GM18873 (cell line): ENCODE data around the gene HDAC9.

ENCODE experiments used
- ATAC-seq: cut with Tn5 transposase; IDR thresholded peaks from one replicate; pipeline ENCODE4 v1.9.1; 2021; ENCODE audit warnings: mild to moderate bottlenecking, moderate library complexity, moderate number of reproducible peaks; ENCODE audit not compliant: unreplicated experiment, low FRiP score

Gene HDAC9

DNA sequence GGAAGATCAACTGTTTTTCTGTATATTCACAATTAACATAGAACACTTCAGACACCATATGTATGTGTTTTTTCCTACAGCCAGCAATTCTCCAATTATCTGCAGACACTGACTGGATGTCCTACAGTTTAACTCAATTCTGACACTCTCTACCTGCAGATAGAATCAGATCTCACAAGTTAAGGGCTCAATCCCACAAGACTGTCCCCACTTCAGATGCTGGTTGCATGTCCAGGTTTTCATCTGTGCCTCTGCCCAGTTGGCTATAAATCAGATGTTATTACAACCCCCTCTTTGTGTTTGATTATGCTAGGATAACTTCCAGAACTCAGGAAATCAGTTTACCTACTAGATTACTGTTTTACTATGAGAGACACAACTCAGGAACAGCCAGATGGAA is 326.0 kb downstream of the HDAC9 start:
- ATAC-seq: no peak

DNA sequence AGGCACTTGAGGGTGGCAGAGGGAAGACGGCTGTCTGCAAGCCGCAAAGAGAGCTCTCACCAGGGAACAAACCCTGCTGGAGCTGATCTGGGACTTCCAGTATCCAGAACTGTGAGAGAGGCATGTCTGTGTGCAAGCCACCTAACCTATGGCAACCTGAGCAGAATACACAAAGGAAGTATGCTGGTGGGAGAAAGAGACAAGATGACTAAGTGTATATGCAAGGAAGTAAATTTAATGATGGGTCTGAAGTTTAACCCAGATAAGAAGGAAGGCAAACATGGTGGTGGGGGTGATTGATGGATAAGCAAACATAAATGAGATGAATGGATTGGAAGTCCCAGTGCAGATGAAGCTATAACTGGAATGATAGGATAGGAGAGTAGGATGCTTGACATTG is 328.6 kb downstream of the HDAC9 start:
- no peak for ATAC-seq

DNA sequence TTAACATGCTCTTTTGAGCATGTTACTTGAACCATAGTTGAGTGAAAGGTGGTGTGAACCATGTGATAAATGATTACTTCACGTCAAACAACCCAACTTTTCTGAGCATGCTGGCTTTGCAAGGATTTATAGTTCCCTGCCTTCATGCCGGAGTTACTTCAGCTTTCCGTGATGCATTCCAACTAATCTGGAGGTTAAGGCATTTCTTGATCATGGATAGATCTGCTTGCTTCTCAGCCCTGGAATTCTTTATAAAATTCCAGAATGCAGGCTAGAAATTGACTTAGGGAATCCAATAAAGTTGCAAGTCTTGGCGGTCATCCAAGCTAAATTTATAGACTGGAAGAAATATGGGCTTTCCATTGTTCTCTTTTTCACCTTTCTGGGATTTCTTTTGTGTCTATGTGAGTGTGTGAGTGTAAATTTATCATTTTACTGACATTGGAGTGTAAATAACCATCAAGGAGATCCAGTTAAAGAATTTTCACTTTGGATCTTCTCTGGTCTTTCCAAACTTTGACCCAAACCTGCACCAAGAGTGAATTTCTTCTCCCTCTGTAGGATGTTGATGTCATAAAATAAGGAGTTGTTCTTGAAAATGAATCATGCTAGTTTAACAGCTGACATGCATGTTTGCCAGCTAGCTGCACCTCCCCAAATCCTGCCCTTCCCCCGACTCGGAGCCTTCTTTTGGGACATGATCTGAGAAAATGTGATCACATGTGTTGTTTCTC is 332.9 kb downstream of the HDAC9 start:
- ATAC-seq: no peak

DNA sequence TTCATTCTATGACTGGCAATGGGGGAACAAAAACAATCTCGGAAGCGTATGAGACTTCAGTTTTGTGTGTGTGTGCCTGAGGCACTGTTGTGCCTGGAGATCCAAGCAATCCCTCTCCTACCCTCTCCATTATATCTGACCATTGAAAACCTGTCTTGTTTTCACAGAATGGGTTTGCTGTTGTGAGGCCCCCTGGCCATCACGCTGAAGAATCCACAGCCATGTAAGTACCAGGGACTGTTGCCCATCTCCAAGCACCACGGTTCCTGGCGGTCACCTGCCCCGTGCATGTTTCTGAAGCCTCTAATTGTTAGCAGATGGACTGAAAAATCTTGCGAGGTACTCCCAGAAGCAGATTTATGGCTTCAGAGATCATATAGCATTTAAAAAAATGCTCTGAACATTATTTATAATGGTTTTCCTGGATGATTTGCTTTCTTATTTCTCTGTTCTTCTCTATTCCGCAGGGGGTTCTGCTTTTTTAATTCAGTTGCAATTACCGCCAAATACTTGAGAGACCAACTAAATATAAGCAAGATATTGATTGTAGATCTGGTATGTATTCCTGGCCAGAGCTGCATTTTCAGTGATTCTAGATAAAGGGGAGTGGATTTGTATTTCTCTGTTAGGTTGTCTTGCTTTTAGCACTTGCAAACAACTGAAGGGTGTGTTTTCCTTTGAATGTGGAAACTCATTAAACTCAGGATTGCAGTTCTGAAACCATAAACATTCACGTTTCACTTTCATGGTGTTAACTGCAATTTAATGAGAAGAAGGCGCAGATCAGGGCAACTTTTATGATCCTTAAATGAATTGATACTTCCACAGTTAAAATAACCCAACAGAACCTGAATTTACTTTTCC is 333.7 kb downstream of the HDAC9 start:
- ATAC-seq: no peak

DNA sequence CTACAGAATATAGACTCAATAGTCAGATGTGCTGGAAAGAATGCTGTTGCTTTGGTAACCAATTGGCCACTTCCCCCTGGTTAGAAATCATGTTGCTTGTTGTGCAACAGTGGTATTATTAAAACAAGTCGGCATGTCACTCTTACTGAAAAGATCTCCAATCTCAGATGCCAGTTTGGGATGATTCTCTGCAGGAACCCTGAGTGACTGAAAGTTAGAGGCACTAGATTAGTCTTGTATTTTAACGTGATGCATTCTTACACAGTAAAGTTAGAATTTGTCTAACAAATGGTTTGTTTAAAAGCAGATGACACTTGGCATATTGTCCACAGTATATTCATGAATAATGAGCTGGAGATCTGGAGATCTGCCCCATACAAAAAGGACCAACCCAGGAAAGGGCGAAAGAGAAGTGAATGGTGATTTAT is 334.3 kb downstream of the HDAC9 start:
- ATAC-seq: no peak

- ATAC-seq: no peak
Observed at GRCh38 chr7:18831419-18831818, 335.9 kb downstream of the HDAC9 start.

GRCh38 chr7:18831943-18832342 is 336.4 kb downstream of the HDAC9 start:
- no peak for ATAC-seq

DNA sequence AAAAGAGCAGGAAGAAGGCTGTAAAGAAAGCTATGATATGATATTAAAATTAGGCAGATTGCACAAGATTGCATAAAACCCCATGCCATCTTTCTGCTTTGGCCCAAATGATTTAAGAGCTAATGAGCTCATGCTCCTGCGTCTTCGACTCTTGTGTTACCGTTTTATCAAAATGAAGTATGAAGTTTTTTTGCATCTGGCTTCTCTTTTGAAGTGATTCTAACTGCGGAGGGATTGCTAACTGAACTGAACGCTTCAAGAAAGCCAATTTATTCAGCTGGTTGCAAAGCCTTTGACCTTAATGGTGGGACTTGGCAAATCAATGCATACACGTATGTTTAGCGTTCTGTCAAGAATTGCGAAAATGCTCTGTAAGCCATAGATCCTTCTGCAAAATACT is 339.0 kb downstream of the HDAC9 start:
- no peak for ATAC-seq

- ATAC-seq: no peak
Observed at GRCh38 chr7:18835001-18835690, 339.6 kb downstream of the HDAC9 start.

- no peak for ATAC-seq
Observed at GRCh38 chr7:18843979-18844378, 348.4 kb downstream of the HDAC9 start.

- no peak for ATAC-seq
Observed at GRCh38 chr7:18844735-18845134, 349.2 kb downstream of the HDAC9 start.

DNA sequence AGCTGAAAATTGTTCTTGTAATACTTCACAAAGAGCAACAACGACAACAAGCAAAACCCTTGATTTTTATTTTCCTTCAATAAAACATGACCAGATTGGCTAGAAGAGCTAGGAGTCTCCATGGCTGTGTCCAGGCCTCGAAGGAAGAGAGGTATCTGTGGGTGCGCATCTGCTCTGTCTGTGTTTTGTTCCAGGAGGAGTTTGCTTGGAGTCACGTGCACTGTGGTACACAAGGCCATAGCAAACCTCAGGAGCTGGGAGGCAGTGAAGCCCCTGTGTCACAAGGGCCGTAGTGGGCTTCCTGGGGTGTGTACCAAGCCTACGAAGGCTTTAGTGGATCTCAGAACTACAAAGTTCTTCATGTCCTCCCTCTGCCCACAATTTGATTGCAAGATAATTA is 350.2 kb downstream of the HDAC9 start:
- ATAC-seq: no peak

GRCh38 chr7:18846765-18847215 is 351.2 kb downstream of the HDAC9 start:
- ATAC-seq: no peak

DNA sequence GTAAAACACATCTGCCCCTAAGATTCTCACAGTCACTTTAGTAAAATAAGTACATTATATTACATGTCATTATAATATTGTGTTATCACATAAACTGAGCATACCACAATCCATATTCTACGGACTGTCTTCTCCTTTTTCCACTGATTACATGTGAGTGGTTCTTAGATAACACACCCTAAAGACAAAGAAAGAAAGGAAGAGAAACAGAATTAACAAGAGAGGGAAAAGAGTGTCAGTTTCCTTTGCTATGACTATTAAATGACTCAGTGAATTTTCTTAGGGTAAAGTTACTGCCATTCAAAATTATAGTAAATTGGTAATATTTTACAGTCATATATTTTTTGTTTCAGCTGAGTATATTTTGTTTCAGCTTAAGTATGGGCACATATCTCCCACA is 353.6 kb downstream of the HDAC9 start:
- no peak for ATAC-seq

DNA sequence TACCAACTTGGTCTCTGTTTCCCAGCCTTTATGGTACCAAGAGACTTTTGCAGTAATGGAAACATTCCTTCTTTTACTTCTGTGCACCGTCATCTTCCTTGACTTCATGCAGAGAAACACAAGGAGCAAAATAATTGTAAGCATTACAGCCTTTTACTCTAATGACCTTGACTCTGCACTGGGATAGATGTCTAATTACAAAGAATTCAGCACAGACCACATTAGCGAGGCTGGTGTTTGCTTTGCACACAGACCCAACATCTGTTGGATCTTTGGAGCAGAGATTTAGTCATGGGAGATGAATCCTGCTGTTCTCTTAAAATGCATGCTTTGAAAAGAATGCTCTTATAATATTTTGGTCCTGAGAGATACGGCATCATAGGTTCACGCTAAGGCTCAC is 360.2 kb downstream of the HDAC9 start:
- no peak for ATAC-seq

DNA sequence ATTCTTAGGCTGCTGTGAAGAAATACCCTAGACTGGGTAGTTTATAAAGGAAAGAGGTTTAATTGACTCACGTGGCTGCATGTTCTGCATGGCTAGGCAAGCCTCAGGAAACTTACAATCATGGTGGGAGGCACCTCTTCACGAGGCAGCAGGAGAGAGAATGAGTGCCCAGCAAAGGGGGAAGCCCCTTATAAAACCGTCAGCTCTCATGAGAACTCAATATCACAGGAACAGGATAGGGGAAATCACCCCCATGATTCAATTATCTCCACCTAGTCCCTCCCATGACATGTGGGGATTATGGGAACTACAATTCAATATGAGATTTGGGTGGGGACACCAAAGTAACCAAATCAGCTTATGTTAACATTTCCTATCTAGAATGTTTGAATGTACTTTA is 362.7 kb downstream of the HDAC9 start:
- no peak for ATAC-seq

DNA sequence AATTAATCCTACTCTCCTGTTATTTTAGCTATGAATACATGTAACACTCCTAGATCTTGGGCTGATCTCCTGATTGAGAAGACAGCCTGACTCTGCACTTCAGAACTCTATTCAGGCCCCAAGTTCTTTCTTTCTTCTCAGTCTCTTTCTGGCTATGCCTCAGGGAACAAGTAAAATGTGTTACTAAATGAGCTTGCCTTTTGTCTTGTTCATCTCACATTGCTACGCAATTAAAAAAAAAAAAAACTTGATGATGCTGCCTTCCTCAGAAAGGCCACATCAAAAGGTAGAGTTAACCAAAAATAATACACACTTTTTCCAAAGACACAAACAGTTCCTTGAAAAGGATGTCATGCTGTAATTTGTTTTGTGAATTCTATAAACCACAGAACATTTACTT is 363.8 kb downstream of the HDAC9 start:
- no peak for ATAC-seq

DNA sequence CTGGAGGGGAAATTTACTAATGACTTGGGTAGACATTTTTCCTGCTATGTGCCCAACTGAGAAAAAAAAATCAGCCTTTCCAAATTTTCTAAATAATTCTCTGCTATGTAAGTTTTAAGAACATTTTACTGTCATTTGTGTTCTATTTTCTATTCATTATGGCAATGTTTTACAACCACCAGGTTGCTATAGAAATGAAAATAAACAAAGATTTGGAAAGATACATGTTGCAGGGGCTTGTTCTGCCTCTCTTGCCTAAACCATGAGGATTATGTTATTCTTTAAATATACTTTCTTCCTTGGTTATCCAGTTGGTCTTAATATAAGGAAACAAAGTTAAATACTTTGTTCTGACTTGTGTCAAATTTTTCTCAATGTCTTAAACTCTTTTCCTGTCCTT is 364.7 kb downstream of the HDAC9 start:
- ATAC-seq: no peak

GRCh38 chr7:18861514-18862118 is 366.1 kb downstream of the HDAC9 start:
- ATAC-seq: peak; percentile 69

DNA sequence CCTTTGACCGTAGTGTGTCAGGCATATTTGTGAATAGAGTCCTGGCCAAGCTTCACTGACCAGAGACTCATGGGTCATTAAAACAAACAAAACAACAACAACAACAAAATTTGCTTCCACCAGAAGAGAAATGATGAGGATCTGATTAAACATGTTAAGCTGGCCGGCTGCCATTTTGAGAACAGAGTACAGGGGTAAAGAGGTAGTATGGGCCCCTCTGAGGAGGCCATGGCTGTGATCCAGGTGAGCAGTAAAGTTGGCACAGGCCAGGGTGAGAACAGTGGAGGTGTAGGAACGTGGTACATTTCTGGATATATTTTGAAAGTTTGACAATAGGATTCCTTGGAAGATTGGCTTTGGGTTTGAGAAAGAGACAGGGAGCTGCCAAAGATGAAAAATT is 369.4 kb downstream of the HDAC9 start:
- ATAC-seq: no peak
